HG03457 (cell line): ENCODE measurements around the gene GATA1.

Source experiments
- ATAC-seq: cut with Tn5 transposase; IDR thresholded peaks from one replicate; pipeline ENCODE4 v1.9.1; 2021; ENCODE audit warnings: moderate number of reproducible peaks; ENCODE audit not compliant: unreplicated experiment

Gene GATA1

GRCh38 chrX:48839686-48840085, 53.3 kb downstream of the GATA1 start:
- ATAC-seq = no peak
